ENCODE results near the gene WFDC12.

DNA sequence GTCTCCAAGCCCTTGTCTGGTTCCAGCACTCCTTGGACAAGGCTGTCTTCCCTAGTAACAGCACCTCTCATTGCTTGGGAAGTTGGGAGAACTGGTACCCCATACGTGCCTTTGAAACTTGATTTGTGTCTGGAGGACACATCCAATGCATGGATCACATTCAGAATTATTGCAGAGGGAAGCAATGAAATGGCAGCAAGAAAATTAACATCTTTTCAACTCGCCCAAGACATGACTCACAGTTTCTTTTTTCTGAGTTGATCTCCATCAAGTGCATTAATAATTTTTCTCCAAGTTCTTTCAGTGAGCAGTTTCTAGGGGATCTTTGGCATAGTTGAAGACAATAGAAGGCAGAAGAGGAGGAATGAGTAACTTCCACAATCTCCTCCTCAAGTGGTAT lies 28.1 kb upstream of the WFDC12 start:
- TF ChIP-seq, protein P1, sequence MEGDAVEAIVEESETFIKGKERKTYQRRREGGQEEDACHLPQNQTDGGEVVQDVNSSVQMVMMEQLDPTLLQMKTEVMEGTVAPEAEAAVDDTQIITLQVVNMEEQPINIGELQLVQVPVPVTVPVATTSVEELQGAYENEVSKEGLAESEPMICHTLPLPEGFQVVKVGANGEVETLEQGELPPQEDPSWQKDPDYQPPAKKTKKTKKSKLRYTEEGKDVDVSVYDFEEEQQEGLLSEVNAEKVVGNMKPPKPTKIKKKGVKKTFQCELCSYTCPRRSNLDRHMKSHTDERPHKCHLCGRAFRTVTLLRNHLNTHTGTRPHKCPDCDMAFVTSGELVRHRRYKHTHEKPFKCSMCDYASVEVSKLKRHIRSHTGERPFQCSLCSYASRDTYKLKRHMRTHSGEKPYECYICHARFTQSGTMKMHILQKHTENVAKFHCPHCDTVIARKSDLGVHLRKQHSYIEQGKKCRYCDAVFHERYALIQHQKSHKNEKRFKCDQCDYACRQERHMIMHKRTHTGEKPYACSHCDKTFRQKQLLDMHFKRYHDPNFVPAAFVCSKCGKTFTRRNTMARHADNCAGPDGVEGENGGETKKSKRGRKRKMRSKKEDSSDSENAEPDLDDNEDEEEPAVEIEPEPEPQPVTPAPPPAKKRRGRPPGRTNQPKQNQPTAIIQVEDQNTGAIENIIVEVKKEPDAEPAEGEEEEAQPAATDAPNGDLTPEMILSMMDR (IDR thresholded peaks at IDR 0.05; ENCODE audit: extremely low read depth in 1 of 2, insufficient read depth in 1 of 2, low read depth in 1 of 2, low read length in 2 of 2), result no peak
- TF ChIP-seq POLR2A (IDR thresholded peaks at IDR 0.05; ENCODE audit: low read depth, low read length), result no peak
- TF ChIP-seq MYC (IDR thresholded peaks at IDR 0.05; ENCODE audit: low read depth, low read length), result no peak
- TF ChIP-seq POLR2AphosphoS5 (IDR thresholded peaks at IDR 0.05; ENCODE audit: insufficient read depth, low read depth, low read length), result no peak
- TF ChIP-seq, protein P2, sequence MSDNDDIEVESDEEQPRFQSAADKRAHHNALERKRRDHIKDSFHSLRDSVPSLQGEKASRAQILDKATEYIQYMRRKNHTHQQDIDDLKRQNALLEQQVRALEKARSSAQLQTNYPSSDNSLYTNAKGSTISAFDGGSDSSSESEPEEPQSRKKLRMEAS (IDR thresholded peaks at IDR 0.05; ENCODE audit: insufficient read depth, insufficient read length), result no peak
- no peak for TF ChIP-seq EZH2 (IDR thresholded peaks at IDR 0.05; ENCODE audit: borderline replicate concordance, low read depth, low read length, severe bottlenecking)

All from endothelial cell of umbilical vein (primary cell).